NCI-H774 (cell line): Measurements from ENCODE around the gene ANO8.
"Not testable (repeated sequence)": the region's sequence is repeated elsewhere in the genome, so short reads cannot be mapped to it uniquely, and the experiment has no call there.

Source experiments
- DNase-seq: peaks from one replicate; lab custom pipeline; 2025; lab: John Stamatoyannopoulos, UW

ANO8 gene, protein sequence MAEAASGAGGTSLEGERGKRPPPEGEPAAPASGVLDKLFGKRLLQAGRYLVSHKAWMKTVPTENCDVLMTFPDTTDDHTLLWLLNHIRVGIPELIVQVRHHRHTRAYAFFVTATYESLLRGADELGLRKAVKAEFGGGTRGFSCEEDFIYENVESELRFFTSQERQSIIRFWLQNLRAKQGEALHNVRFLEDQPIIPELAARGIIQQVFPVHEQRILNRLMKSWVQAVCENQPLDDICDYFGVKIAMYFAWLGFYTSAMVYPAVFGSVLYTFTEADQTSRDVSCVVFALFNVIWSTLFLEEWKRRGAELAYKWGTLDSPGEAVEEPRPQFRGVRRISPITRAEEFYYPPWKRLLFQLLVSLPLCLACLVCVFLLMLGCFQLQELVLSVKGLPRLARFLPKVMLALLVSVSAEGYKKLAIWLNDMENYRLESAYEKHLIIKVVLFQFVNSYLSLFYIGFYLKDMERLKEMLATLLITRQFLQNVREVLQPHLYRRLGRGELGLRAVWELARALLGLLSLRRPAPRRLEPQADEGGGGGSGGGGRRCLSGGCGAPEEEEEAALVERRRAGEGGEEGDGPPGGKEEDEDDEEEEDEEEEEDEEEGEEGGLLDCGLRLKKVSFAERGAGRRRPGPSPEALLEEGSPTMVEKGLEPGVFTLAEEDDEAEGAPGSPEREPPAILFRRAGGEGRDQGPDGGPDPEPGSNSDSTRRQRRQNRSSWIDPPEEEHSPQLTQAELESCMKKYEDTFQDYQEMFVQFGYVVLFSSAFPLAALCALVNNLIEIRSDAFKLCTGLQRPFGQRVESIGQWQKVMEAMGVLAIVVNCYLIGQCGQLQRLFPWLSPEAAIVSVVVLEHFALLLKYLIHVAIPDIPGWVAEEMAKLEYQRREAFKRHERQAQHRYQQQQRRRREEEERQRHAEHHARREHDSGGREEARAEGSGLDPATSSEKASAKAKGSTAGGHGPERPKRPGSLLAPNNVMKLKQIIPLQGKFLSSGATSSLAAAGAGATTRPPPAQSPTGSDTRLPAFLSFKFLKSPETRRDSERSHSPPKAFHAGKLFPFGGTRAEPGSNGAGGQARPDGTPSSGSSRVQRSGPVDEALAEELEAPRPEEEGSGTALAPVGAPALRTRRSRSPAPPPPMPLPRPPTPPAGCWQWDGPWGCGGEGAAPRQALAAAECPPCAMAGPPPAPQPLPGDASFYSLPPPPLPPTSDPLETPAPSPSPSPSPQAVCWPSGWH

GRCh38 chr19:17334414-17335409 is at the start of gene ANO8:
Gene ANO8, minus strand, starts transcription at chr19:17334855. Its CDS starts 185 bp downstream, at chr19:17334670.
- peak; percentile 97 for DNase-seq

GRCh38 chr19:17380426-17381138 is 45.9 kb upstream of the ANO8 start:
- no peak for DNase-seq

GRCh38 chr19:17379221-17379631 is 44.6 kb upstream of the ANO8 start:
- DNase-seq: no peak

DNA sequence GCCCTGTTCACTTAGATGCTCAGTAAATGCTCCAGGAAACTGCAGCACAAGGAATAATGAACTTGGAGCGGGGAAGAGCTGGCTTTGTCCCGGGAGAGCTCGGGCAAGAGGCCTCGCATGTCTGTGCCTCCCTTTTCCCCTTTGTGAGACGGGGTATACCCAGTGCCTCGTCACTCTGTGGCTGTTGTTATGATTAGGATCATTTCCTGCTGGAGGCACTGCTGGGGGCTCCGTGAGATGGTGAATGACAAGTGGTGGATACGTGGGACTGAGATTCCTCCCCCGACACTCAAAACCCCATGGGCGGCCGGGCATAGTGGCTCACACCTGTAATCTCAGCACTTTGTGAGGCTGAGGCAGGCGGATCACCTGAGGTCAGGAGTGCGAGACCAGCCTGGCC is 43.6 kb upstream of the ANO8 start:
- DNase-seq: no peak

DNA sequence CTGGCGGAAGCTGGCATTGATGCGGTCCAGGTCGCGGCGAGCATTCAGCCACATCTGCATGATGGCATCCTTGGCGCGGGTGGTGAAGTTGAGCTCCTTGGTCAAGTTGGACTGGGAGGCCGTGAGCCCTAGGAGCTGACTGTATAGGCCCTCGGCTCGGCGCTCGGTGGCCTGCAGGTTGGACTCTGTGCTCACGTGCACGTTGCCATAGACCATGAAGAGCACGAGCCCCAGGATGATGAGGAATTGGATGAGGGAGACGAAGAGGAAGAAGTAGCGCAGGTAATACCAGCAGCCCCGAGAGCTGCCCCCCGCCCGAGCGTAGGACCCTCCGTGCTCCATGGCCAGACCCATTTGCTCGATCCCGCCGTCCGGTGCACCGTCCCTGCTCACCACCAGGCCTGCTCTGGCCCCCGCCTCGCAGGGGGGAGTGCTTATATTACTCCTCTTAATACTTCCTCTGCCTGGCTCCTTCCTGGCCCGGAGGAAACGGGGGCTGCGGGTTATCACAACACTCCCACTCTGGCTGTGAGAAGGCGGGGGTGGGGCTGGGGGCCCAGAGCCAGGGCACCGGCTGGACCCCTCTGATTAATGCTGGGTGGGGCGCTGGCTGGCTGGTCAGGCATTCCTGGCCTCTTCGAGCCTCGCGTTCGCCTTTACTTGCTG is 42.4 kb upstream of the ANO8 start, which contains the start of gene PLVAP:
Gene PLVAP (minus strand): TSS at position 408 of the 666 bp plus-strand sequence. CDS start 54 bp downstream, at position 354.
- DNase-seq: no peak

GRCh38 chr19:17370026-17370587 is 35.5 kb upstream of the ANO8 start:
- no peak for DNase-seq

- no peak for DNase-seq
These were observed 30.7 kb upstream of the ANO8 start for GRCh38 chr19:17365361-17365760.

DNA sequence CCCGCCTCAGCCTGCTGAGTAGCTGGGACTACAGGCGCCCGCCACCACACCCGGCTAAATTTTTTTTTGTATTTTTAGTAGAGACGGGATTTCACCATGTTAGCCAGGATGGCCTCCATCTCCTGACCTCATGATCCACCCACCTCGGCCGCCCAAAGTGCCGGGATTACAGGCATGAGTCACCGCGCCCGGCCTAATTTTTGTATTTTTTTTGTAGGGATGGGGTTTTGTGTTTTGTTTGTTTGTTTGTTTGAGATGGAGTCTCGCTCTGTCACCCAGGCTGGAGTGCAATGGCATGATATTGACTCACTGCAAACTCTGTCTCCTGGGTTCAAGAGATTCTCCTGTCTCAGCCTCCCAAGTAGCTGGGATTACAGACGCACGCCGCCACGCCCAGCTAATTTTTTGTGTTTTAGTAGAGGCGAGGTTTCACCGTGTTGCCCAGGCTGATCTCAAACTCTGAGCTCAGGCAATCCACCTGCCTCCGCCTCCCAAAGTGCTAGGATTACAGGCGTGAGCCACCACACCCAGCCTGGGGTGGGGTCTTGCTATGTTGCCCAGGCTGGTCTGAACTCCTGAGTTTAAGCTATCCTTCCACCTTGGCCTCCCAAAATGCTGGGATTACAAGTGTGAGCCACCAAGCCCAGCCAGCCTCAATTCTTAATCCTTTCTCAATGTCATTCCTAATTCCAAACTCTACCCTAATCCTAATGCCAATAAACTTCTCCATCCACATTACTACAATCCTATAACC is 29.4 kb upstream of the ANO8 start:
- DNase-seq: not testable (repeated sequence)

GRCh38 chr19:17359905-17360800 is 25.5 kb upstream of the ANO8 start:
- no peak for DNase-seq

- no peak for DNase-seq
These were observed 23.7 kb upstream of the ANO8 start for GRCh38 chr19:17358395-17358794.

- peak; percentile 40 for DNase-seq
These were observed 23.1 kb upstream of the ANO8 start for GRCh38 chr19:17357724-17358123.

DNA sequence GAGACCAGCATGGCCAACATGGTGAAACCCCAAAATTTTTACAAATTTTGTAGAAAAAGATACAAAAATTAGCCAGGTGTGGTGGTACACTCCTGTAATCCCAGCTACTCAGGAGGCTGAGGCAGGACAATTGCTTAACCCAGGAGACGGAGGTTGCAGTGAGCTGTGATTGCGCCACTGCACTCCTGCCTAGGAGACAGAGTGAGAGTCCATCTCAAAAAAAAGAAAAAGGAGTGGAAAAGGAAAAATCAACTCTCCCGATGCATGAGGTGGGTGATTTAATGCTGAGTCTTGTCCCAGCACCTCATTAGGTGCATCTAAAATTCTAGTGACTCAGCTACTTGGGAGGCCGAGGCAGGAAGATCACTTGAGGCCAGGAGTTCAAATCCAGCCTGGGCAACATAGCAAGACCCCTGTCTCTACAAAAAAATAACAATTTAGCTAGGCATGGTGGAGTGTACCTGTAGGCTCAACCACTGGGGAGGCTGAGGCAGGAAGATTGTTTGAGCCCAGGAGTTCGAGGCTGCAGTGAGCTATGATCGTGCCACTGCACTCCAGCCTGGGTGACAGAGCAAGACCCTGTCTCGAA is 22.5 kb upstream of the ANO8 start:
- DNase-seq: no peak

GRCh38 chr19:17353386-17353785 is 18.7 kb upstream of the ANO8 start:
- DNase-seq: no peak

DNA sequence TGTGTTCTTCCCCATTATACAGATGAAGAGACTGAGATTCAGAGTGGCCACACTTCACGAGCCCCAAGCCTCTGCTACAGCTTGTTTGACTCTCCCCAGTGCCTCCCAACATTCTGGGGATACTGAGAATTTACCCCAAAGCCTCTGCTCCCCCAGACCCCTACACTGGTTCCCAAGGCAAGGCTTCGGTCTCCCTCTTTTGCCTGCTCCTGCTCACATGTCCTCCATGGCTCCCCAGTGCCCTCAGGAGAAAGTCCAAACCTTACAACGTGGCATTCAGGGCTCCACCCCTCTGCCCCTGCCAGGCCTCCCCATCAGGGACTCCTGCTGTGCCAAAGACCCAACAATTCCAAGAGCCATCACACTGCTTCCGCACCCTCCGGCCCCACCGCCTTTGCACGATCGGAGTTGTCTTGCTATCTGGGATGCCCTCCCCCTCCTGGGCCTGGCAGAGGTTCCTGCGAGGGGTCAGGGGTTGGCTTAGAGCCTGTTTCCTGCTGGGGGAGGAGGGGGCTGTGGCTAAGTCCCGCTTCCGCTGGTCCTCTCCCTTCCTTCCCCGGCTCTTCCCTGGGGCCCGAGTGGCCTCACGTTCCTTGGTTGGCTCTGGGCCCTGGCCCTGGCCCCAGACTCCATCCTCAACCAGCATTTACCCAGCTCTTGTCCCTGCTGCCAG is 18.1 kb upstream of the ANO8 start:
- DNase-seq: no peak

DNA sequence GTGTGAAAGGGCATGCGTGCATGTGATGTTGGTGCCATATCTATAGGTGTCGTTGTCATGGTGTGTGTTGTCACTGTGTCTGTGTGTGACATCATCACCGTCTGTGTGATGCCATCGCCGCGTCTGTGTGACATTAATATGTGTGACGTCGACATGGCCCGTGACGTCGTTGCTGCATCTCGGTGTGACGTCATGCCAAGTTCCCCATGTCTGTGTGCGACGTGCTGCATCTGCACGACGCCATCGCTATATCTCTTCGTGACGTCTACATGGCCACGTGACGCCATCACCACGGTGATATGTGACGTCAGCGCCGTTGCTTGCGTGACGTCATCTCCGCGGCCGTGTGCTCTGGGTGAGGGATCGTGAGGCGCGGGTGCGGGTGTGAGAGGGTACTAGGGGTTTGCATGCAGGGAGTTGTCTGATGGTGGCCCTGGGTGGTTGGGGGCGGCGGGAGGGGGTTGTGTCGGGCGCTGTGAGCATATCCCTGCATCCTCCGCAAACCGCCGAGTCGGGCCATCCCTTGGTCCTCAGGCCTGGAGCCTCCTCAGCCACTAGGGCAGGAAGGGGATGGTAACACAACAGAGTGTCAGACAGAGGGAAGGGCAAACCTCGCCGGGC is 17.3 kb upstream of the ANO8 start:
- DNase-seq: no peak

- peak; percentile 58 for DNase-seq
These were observed 14.0 kb upstream of the ANO8 start for GRCh38 chr19:17348700-17349099.
